Activated CD8-positive, alpha-beta memory T cell treated with anti-CD3 and anti-CD28 coated beads, Interleukin-2, amount 50 U/mL, for 4 hours (primary cell): ENCODE results near the gene CCDC182.

Source experiments
- DNase-seq: peaks from one replicate; pipeline ENCODE4 v3.0.0-alpha.2; 2020

The CCDC182 gene

GRCh38 chr17:57696050-57696449, 49.0 kb downstream of the CCDC182 start:
- no peak for DNase-seq
